Dermis microvascular lymphatic vessel endothelial cell (primary cell): ENCODE measurements around the gene ZNF254. TPM values are rescaled to one million over a fixed set of nuclear protein-coding genes. Genes with fewer than 3 reads are reported as not detected.
A peak's percentile ranks its signal among the peaks of the same experiment; 100 is the strongest.
"Not testable (repeated sequence)": the region's sequence is repeated elsewhere in the genome, so short reads cannot be mapped to it uniquely, and the experiment has no call there.

ENCODE experiments used
- DNase-seq, 2 donors: peaks; one replicate each; pipeline versions ENCODE4 v3.0.0 to v3.0.0-alpha.2; 2010; ENCODE audit warnings: low read depth in 2 of 2
- total RNA-seq: library from RNA; depleted of rRNA; stranded (reverse); fragments of >200 nt; gene quantifications from 2 replicates; pipeline ENCODE4 v1.2.1, GENCODE V29; 2014

Gene ZNF254
- total RNA-seq: 10.8 and 15.4 TPM in 2 replicates

DNA sequence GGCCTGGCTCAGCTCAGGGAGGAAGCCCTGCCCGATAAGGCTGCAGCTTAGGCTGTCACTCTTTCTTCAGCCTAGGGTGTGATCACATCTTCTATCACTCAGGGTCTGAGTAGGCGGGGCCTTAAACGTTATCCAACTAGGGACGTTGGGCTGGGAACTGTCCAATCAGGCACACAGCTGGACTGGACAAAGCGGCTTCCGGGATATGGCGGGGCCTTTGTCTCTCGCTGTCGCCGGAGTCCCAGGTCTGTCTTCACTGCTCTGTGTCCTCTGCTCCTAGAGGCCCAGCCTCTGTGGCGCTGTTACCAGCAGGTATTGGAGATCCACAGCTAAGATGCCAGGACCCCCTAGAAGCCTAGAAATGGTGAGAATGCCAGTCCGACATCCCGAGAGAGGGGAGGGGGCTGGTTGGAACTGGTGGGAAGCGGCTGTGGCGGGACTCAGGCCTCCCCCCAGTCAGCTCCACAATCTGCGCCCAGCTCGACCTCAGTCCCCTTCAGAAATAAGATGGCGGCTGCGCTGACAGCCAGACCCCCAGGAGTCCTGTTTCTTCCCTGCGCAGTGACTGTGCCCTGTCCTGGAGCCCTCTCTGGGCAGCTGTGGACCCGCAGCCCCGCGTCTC lies at the start of gene ZNF254:
TSS of gene ZNF254 (plus strand) at position 214 of the 622 bp plus-strand sequence. CDS start at position 335, 121 bp downstream.
- peak; percentile 95 to 98 for DNase-seq

DNA sequence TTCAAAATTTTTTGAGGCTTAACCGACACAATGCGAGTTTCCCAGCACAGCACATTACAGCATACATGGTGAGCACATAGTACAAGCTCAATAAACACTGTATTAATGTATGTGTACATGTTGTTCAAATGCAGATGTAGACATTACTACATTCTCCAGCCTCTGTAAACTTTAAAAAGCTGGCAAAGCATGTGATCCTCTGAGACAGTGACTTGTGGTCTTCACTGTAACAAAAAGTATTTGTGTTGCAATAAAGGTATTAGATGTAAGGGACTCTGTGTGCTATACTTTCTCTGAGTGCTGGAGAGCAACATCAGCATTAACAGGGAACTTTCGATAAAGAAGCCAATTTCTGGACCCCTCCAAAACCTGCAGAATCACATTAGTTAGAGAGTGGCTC lies 46.4 kb upstream of the ZNF254 start:
- DNase-seq: no peak

DNA sequence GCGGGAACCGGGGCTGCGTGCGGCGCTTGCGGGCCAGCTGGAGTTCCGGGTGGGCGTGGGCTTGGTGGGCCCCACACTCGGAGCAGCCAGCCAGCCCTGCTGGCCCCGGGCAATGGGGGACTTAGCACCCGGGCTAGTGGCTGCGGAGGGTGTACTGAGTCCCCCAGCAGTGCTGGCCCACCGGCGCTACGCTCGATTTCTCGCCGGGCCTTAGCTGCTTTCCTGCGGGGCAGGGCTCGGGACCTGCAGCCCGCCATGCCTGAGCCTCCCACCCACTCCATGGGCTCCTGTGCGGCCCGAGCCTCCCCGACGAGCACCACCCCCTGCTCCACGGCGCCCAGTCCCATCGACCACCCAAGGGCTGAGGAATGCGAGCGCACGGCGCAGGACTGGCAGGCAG lies 45.7 kb upstream of the ZNF254 start:
- not testable (repeated sequence) for DNase-seq

DNA sequence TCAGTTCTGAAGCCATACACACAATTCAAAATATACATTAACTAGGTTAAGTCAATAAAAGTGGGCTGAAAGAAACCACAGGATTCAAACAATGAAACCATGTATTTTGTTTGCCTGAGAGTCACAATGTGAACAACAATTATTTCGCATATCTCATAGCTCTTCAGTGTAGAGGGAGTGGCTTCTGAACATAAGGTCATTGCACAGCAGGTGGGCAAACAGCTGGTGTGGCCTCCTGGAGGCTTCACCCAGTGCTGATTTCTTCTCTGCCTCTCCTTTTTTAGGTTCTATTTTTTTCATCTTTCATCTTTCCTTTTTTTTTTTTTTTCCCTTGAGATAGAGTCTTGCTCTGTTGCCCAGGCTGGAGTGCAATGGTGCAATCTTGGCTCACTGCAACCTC lies 40.4 kb upstream of the ZNF254 start:
- DNase-seq: no peak

DNA sequence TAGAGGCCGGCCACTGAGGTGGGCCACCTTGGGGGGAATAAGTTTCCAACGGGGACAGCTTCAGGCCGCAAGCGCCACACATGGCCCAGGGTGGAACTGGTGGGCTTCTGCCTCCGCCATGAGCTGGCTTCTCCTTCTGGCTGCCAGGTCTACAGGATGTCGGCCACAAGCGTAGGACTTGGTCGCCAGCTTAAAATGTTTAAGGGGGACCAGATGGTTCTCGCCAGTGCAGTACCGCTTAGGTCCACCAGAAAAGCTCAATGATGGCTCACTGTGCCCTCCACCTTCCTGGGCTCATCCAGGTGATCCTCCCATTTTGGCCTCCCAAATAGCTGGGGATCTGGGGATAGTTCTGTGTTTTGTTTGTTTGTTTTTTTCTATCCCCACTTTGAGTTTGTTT lies 38.7 kb upstream of the ZNF254 start:
- DNase-seq: no peak

DNA sequence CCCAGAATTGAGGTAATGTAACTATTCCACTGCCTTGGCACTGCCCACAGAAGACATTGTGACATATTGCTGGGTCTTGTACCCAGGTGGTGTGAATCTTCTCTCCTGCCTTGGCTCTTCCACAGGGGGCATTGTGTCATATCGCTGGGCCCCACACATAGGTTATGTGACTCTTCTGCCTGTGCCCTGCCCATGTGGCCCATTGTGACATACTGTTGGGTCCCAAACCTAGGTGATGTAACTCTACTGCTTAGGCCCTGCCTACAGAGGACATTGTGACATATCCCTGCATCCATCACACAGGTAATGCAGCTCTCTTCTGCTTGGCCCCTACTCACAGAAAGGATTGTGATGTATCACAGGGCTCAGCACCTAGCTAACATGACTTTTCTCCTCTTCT lies 37.5 kb upstream of the ZNF254 start:
- no peak for DNase-seq

DNA sequence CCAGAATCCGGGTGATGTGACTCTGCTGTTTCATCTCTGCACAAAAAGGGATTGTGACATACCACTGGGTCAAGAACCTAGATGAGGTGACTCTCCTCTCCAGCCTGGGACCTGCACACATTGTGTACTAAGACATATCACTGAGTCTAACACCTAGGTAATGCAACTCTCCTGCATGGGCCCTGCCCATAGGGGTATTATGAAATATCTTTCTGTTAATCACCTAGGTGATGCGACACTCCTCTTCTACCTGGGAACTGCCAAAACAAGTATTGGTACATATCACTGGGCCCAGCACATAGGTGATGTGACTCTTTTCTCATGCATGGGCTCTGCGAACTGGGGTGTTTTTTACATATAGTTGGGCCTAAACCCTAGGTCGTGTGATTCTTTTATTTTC lies 35.5 kb upstream of the ZNF254 start:
- no peak for DNase-seq

DNA sequence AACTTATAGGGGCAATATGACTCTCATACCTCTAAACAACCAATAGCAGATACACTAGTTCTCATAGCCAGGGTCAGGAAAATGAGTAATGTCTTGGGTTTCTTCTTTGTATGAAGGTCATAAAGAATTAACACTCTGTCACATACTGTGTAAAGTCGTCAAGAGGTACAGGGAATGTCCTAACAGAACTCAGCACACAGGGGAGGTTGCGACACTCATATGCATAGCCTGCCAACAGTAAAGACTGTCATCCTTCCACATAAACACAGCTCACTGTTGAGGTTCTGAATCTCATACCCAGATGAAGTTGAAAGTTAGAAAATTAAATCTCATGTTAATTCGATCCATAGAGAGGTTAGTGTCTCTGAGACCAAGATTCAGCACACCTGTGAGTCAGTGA lies 34.2 kb upstream of the ZNF254 start:
- no peak for DNase-seq

DNA sequence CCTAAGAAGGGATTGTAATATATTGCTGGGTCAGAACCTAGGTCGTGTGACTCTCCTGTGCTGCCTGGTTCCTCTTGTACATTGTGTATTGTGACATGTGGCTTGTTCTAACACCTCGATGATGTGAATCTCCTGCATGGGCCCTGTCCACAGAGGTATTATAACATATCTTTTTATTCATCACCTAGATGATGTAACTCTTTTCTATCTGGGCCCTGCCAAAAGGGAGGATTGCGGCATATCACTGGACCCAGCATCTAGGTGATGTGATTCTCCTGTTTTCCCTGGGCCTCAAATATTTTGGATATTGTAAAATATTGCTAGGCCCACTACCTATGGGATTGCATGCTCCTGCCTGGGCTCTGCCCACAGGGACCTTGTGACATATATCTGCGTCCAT lies 33.4 kb upstream of the ZNF254 start:
- no peak for DNase-seq

DNA sequence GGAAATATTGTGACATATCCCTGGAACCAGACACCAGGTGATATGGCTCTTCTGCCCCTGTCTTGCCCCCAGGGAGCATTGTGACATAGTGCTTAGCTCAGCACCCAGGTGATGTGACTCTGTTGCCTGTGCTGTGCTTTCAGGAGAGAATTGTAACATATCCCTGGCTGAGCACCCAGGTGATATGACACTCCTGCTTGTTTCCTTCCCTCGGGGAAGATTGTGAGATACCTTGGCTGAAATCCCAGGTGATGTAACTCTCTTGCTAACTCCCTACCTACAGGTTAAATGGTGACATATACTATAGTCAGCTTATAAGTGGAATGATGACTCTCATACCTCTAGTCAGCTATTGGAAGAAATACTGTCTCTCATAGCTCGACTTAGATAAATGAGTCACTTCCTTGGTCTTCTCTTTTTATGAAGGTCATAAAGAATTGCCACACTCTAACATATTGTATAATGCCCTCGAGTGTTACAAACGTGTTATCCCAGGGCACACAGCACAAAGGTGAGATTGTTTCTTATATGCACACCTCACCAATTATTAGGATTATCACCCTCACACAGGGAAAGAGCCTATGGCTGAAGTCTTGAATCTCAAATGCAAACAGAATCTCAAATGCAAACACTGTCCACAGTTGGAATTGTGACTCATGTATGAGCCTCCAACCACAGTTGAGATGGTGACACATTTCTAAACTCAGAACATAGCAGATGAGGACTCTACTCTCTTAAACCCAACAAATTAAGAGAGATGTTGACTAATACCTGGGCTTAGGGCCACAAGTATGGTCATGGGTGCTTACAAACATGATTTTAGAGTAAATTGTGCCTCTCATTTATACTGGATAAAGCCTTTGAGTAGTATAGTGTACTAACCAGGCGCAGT lies 32.7 kb upstream of the ZNF254 start:
- DNase-seq: no peak

DNA sequence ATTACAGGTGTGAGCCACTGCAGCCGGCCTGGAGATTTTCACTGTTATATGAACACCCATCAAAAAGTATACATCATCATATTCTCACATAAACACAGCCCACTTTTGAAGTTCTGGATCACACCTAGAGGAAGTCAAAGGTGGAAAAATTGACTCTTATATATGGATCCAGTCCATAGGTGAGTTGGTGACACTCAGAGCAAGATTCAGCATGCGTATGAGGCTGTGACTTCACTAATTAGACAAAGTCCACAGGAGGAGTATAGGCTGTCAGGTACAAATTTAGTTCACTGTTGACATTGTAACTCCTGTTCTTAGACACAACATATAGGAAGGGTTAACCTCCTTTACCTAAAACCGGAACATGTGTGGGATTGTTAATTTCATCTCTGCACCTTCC lies 31.4 kb upstream of the ZNF254 start:
- DNase-seq: no peak

DNA sequence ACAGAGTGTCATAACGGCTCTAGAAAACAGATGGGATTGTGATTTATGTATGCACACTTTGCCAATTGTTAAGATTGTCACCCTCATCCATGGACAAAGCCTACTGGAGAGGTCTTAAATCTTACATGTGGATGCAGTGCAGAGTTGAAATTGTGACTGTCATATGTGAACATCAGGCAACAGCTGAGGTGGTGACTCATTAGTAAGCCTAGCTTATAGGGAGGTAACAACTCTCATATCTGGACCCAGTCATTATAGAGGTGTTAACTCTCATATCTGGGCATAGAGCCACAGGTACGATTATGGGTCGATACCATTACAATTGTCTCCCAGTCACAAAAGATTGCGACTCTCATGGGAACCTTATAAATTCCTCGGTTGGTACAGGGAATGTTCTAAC lies 29.8 kb upstream of the ZNF254 start:
- no peak for DNase-seq

DNA sequence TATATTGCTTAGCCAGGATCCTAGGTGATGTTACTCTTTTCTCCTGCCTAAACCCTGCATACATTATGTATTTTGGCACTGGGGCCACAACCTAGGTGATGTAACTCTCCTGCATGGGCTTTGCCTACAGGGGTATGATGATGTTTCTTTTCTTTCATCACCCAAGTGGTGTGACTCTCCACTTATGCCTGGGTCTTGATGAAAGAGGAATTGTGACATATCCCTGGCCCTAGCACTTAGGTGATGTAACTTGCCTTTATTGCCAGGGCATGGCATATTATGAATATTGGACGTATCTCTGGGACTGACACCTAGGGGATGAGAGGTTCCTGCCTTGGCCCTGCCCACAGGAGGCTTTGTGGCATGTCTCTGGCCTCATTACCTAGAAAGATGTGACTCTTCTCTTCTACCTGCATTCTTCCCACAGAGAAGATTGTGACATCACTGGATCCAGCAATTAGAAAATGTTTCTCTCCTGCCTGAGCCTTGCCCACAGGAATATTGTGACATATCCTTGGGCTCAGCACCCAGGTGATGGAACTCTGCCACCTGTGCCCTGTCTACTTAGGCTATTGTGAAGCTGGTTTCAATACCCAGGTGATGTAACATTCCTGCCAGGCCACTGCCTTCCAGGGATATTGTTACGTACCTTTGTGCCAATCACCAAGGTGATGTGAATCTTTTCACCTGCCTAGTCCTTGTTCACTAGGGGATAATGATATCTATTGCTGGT lies 27.3 kb upstream of the ZNF254 start:
- no peak for DNase-seq

DNA sequence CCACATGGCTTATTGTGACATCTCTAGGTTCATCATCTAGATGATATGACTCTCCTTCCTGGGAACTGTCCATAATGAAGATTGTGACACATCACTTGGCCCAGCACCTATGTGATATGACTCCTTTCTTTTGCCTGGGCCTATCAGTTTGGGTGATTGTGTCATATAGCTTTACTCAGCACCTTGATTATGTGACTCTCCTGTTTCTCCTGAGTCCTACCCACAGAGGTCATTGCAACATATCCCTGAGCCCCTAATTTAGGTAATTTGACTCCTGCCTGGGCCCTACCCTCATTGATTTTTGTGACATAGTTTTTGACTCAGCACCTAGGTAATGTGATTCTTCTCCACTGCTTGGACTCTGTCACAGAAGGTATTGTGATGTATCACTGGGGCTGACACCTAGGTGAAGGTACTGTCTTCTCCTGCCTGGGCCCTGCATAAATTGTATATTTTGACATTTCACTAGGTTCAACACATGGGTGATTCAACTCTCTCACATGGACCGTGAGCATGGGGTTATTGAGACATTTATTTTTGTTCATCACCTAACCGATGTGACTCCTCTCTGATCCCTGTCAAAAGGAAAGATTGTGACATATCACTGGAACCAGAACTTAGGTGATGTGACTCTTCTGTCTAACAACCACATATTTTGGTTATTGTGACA lies 26.2 kb upstream of the ZNF254 start:
- no peak for DNase-seq

DNA sequence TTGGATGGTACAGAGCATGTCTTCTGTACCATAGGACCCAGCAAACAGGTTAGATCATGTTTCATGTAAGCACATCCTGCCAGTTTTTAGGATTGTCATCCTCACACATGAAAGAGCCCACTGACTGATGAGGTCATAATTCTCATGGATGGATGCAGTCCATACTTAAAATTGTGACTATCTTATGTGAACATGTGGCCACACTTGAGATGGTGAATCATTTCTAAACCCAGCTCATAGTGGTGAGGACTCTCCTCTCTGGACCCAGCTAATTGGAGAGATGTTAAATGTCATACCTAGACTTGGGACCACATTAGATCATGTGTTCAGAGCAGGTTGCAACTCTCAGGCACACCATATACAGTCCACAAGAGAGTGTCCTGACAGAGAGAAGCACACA lies 24.8 kb upstream of the ZNF254 start:
- DNase-seq: no peak

DNA sequence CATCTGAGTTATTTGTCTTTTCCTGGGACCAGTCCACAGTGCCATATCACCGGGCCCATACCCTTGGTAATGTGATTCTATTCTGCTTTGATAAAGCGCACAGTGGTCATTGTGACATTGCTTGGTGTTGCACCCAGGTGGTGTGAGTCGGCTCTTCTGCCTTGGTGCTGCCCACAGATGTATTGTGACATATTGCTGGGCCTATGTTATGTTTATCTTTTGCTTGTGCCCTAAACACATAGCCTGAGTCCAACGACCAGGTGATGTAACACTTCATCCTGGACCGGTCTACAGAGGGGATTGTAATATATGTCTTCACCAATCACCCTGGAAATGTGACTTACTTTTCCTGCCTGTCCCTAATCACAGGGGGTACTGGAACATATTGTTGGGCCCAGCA lies 23.7 kb upstream of the ZNF254 start:
- DNase-seq: no peak

DNA sequence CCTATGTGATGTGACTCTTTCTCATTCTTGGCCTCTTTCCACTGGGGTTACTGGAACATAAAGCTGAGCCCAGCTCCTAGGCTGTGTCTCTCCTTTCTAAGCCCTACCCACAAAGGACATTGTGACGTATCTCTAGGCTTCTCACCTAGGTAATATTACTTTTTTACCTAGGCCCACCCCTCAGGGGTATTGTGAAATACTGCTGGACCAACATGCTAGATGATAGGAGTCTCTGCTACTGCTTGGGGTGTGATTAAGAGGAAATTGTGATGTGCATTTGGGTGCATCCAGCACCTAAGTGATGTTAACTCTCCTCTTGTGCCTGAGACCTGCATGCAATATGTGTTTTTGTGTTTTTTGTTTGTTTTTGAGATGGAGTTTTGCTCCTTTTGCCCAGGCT lies 22.8 kb upstream of the ZNF254 start:
- DNase-seq: no peak

DNA sequence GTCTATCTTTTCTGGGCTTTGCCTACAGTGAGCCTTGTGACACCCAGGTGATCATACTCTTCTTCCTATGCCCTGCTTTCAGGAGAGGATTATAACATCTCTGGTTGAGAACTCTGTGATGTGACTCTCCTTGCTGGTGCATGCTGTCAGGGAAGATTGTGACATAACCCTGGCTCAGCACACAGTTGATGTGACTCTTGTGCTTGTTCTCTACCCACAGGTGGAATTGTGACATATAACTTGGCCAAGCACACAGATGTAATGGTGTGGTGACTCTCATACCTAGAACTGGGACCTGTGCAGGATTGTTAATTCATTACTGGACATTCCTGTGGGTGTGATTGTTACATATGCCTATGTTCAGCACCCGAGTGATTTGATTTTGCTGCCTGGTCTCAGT lies 21.7 kb upstream of the ZNF254 start:
- no peak for DNase-seq

DNA sequence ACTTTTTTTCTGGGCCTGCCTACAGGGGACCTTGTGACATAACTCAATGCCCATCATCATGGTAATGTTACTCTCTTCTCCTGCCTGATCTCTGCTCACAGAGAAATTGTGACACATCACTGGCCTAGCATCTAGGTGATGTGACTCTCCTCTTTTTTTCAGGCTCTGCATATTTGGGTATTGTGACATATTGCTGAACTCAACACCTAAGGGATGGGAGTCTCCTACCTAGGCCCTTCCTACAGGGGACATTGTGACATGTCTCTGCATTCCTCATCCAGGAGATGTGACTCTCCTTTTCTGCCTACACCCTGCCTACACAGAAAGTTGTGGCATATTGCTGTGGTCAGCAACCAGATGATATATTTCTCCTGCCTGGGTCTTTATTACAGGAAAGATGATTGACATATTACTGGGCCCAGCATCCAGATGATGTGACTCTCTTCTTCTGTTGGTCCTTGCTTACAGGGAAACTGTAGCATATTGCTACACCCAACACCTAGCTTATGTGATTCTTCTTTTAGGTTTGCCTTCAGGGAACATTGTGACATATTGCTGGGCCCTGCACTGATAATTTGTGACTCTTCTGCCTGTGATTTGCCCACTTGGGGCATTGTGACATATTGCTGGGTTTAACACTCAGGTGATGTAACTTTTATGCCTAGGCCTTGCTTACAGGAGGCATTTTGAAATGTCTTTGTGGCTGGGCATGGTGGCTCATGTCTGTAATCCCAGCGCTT lies 21.0 kb upstream of the ZNF254 start:
- no peak for DNase-seq

DNA sequence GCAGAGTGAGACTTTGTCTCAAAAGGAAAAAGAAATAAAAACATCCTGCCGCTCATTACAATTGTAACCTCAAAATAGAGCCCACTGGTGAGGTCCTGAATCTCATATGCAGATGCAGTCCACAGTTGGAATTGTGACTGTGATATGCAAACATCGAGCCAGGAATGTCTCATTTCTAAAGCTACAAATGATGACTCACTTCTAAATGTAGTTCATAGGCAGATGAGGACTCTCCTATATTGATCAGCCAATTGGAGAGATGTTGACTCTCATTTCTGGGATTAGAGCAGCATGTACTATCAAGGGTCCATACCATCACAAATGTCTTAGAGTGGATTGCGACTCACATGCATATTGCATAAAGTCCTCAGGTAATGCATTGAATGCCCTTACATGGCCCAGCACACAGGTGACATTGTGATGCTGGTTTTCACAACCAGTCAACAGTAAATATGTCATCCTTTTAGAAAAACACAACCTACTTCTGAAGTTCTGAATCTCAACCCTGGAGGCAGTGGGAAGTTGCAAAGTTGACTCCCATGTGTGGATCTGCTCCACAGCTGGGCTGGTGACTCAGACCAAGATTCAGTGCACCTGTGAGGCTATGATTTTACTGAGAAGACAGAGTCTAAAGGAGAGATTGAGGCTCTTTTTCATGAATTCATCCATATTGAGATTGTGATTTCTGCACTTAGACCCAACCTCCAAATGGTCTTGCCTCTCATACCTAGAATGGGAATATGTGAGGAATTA lies 16.9 kb upstream of the ZNF254 start:
- no peak for DNase-seq
